ENCODE results near the gene DRAM2. TPM values are rescaled to one million over a fixed set of nuclear protein-coding genes. Genes with fewer than 3 reads are reported as not detected.

Gene DRAM2
- total and polyA plus RNA-seq, 2 of the 13 experiments (the other 11 are each of a cell fraction or from before 2014, with no cell fraction given): 33.2 to 123 TPM

GRCh38 chr1:111139324-111139955 lies 453 bp downstream of the DRAM2 start (continued):
- TF ChIP-seq PHF20 (CRISPR knock-in tag; IDR thresholded peaks at IDR 0.05) (no peak), DBP (CRISPR knock-in tag; IDR thresholded peaks at IDR 0.05; ENCODE audit: not compliant biosample characterization) (no peak), ZNF75D (CRISPR knock-in tag; IDR thresholded peaks at IDR 0.05; ENCODE audit: borderline replicate concordance) (no peak), NFYC (CRISPR knock-in tag; IDR thresholded peaks at IDR 0.05) (no peak), ZNF468 (CRISPR knock-in tag; IDR thresholded peaks at IDR 0.05) (no peak), TBX2 (CRISPR knock-in tag; IDR thresholded peaks at IDR 0.05; ENCODE audit: borderline replicate concordance) (no peak), TRIM22 (IDR thresholded peaks at IDR 0.05) (no peak), ZNF17 (CRISPR knock-in tag; IDR thresholded peaks at IDR 0.05) (no peak), ZNF770 (CRISPR knock-in tag; IDR thresholded peaks at IDR 0.05) (no peak), POLR2A (IDR thresholded peaks at IDR 0.05; ENCODE audit: insufficient read depth in 1 of 2, low read depth in 2 of 2, low read length in 2 of 2) (no peak), ZNF512B (CRISPR knock-in tag; IDR thresholded peaks at IDR 0.05; ENCODE audit: borderline replicate concordance) (no peak), SMARCC2 (IDR thresholded peaks at IDR 0.05) (no peak), PHB2 (IDR thresholded peaks at IDR 0.05; ENCODE audit: partially characterized antibody) (no peak), ZNF30 (CRISPR knock-in tag; IDR thresholded peaks at IDR 0.05) (no peak), CEBPG (CRISPR knock-in tag; IDR thresholded peaks at IDR 0.05) (no peak), ZNF232 (CRISPR knock-in tag; IDR thresholded peaks at IDR 0.05; ENCODE audit: borderline replicate concordance) (no peak), GPBP1L1 (CRISPR knock-in tag; IDR thresholded peaks at IDR 0.05) (no peak), HCFC1 (IDR thresholded peaks at IDR 0.05; ENCODE audit: low read depth, low read length) (no peak), ZMYM2 (CRISPR knock-in tag; IDR thresholded peaks at IDR 0.05) (no peak), ZFP91 (CRISPR knock-in tag; IDR thresholded peaks at IDR 0.05; ENCODE audit: borderline replicate concordance) (no peak), ZNF260 (CRISPR knock-in tag; IDR thresholded peaks at IDR 0.05; ENCODE audit: borderline replicate concordance, low read depth) (no peak)
